H1 (cell line): ENCODE results near the gene MLYCD. TPM values are rescaled to one million over a fixed set of nuclear protein-coding genes. Genes with fewer than 3 reads are reported as not detected.

Source experiments
- CTCF ChIA-PET: fragments of 300-600 bp; sonication (Branson Sonifier 250); formaldehyde crosslinking; loops from one replicate; lab custom pipeline; 2021; ENCODE audit not compliant: partially characterized antibody; lab: Charles Lee
- POLR2A ChIA-PET: fragments of 300-600 bp; sonication (Branson Sonifier 250); formaldehyde crosslinking; loops from one replicate; lab custom pipeline; 2021; ENCODE audit warnings: inconsistent platforms; ENCODE audit not compliant: partially characterized antibody; lab: Charles Lee
- DNase-seq, 2 experiments: peaks; one replicate each; pipeline versions ENCODE4 v3.0.0 to v3.0.0-alpha.2; 2010 to 2022; ENCODE audit warnings: low spot score in 2 of 2, low read depth in 1 of 2, mixed read lengths in 1 of 2
- FAIRE-seq: peaks from 2 replicates; lab custom pipeline; 2011; peaks lifted over from hg19 to GRCh38; lab: Jason Lieb, UNC
- H2AFZ ChIP-seq: 2 replicates; pipeline ENCODE4 v1.8.1; 2012; ENCODE audit warnings: low read length, inconsistent platforms
- H2AK5ac ChIP-seq: 2 replicates; pipeline ENCODE4 v1.6.1; 2013; ENCODE audit warnings: low read depth, low read length
- H2BK120ac ChIP-seq: replicated peaks from 2 replicates; pipeline ENCODE3; 2013; ENCODE audit warnings: low read depth, low read length, inconsistent platforms
- H2BK12ac ChIP-seq: 2 replicates; pipeline ENCODE4 v1.6.1; 2013; ENCODE audit warnings: low read depth, low read length
- H2BK15ac ChIP-seq: 2 replicates; pipeline ENCODE4 v1.6.1; 2013; ENCODE audit warnings: low read length
- H2BK20ac ChIP-seq: 2 replicates; pipeline ENCODE4 v1.6.1; 2013; ENCODE audit warnings: low read length
- H2BK5ac ChIP-seq: 2 replicates; pipeline ENCODE4 v1.6.1; 2013; ENCODE audit warnings: low read depth, low read length
- H3K14ac ChIP-seq: 2 replicates; pipeline ENCODE4 v1.6.1; 2013; ENCODE audit warnings: inconsistent platforms; ENCODE audit not compliant: insufficient read length
- H3K18ac ChIP-seq: 2 replicates; pipeline ENCODE4 v1.6.1; 2013; ENCODE audit warnings: low read length; ENCODE audit errors: extremely low read depth
- H3K23ac ChIP-seq: 2 replicates; pipeline ENCODE4 v1.6.1; 2013; ENCODE audit warnings: inconsistent platforms; ENCODE audit not compliant: insufficient read length
- H3K23me2 ChIP-seq: 2 replicates; pipeline ENCODE4 v1.6.1; 2013; ENCODE audit warnings: low read depth, low read length
- H3K27ac ChIP-seq: 2 replicates; pipeline ENCODE4 v1.6.1; 2011; ENCODE audit warnings: low read depth, low read length, inconsistent platforms
- H3K27me3 ChIP-seq, 4 experiments: replicated peaks in 1 of 4; 1 replicate in 1 of 4; 2 replicates in 3 of 4; pipeline versions ENCODE4 v1.6.1 to v1.8.1; 2011 to 2013; ENCODE audit warnings: low read length in 3 of 4, mild to moderate bottlenecking in 3 of 4, inconsistent platforms in 2 of 4, mixed read lengths in 2 of 4, moderate library complexity in 1 of 4; ENCODE audit not compliant: control insufficient read depth in 3 of 4, insufficient read depth in 3 of 4; ENCODE audit errors: extremely low read depth in 1 of 4
- H3K36me3 ChIP-seq, 4 experiments: 2 replicates each; pipeline versions ENCODE4 v1.6.1 to v1.8.1; 2011 to 2013; ENCODE audit warnings: mild to moderate bottlenecking in 4 of 4, low read length in 3 of 4, moderate library complexity in 2 of 4, control low read depth in 1 of 4, inconsistent platforms in 1 of 4; ENCODE audit not compliant: insufficient read depth in 4 of 4, control insufficient read depth in 2 of 4
- H3K4ac ChIP-seq: replicated peaks from 2 replicates; pipeline ENCODE3; 2013; ENCODE audit warnings: low read length, low read depth, mixed read lengths, inconsistent platforms; ENCODE audit not compliant: insufficient read length
- H3K4me1 ChIP-seq, 4 experiments: replicated peaks in 1 of 4; 1 replicate in 1 of 4; 2 replicates in 3 of 4; pipeline versions ENCODE4 v1.6.1 to v1.8.1; 2011 to 2013; ENCODE audit warnings: low read length in 3 of 4, inconsistent platforms in 2 of 4, mixed read lengths in 1 of 4; ENCODE audit not compliant: insufficient read depth in 4 of 4, control insufficient read depth in 3 of 4
- H3K4me2 ChIP-seq, 2 experiments: 2 replicates each; pipeline versions ENCODE4 v1.6.1 to v1.8.1; 2011 to 2013; ENCODE audit warnings: low read depth in 2 of 2, low read length in 2 of 2, control low read depth in 1 of 2, inconsistent platforms in 1 of 2, mild to moderate bottlenecking in 1 of 2; ENCODE audit not compliant: insufficient read depth in 1 of 2
- H3K4me3 ChIP-seq, 4 experiments: fragments of 200-600, 300-600 bp in 1 of 4; sonication (generic), shearing (Covaris generic), sonication (Bioruptor Twin) in 1 of 4; 2 replicates each; pipeline versions ENCODE4 v1.5.1 to v1.8.1; 2011 to 2016; ENCODE audit warnings: low read length in 4 of 4, low read depth in 3 of 4, control low read depth in 2 of 4, inconsistent platforms in 2 of 4, mild to moderate bottlenecking in 2 of 4, mixed read lengths in 1 of 4, moderate library complexity in 1 of 4; ENCODE audit not compliant: insufficient read depth in 2 of 4; ENCODE audit errors: extremely low read depth in 1 of 4
- H3K56ac ChIP-seq: replicated peaks from 2 replicates; pipeline ENCODE3; 2013; ENCODE audit warnings: low read depth, mild to moderate bottlenecking, mixed read lengths, low read length, inconsistent platforms; ENCODE audit not compliant: insufficient read length
- H3K79me1 ChIP-seq: 2 replicates; pipeline ENCODE4 v1.6.1; 2013; ENCODE audit warnings: low read depth, low read length, control low read depth
- H3K79me2 ChIP-seq, 2 experiments: 2 replicates each; pipeline versions ENCODE4 v1.6.1 to v1.8.1; 2012 to 2013; ENCODE audit warnings: low read length in 2 of 2, mild to moderate bottlenecking in 2 of 2, inconsistent platforms in 1 of 2; ENCODE audit not compliant: insufficient read depth in 2 of 2, control insufficient read depth in 1 of 2
- H3K9ac ChIP-seq, 4 experiments: replicated peaks in 1 of 4; 1 replicate in 1 of 4; 2 replicates in 3 of 4; pipeline versions ENCODE4 v1.6.1 to v1.8.1; 2011 to 2013; ENCODE audit warnings: low read depth in 3 of 4, low read length in 3 of 4, control low read depth in 2 of 4, mild to moderate bottlenecking in 2 of 4, moderate library complexity in 2 of 4, inconsistent platforms in 1 of 4; ENCODE audit errors: extremely low read depth in 1 of 4
- H3K9me3 ChIP-seq, 2 experiments: 2 replicates each; pipeline versions ENCODE4 v1.6.1 to v1.8.1; 2012 to 2013; ENCODE audit warnings: mild to moderate bottlenecking in 2 of 2, moderate library complexity in 2 of 2, control low read depth in 1 of 2, inconsistent platforms in 1 of 2, low read depth in 1 of 2, low read length in 1 of 2, mixed read lengths in 1 of 2; ENCODE audit not compliant: insufficient read depth in 2 of 2
- H4K20me1 ChIP-seq, 2 experiments: replicated peaks in 1 of 2; 2 replicates each; pipeline versions ENCODE3 to v1.8.1; 2011 to 2013; ENCODE audit warnings: inconsistent platforms in 2 of 2, low read length in 2 of 2, mild to moderate bottlenecking in 1 of 2; ENCODE audit not compliant: insufficient read depth in 2 of 2, control insufficient read depth in 1 of 2
- H4K5ac ChIP-seq: 2 replicates; pipeline ENCODE4 v1.6.1; 2013; ENCODE audit warnings: low read length, low read depth, mixed read lengths, inconsistent platforms; ENCODE audit not compliant: insufficient read length
- H4K8ac ChIP-seq: 2 replicates; pipeline ENCODE4 v1.8.0; 2013; ENCODE audit warnings: mild to moderate bottlenecking, moderate library complexity, low read length, inconsistent platforms; ENCODE audit not compliant: insufficient read depth; ENCODE audit errors: extremely low read depth
- H4K91ac ChIP-seq: replicated peaks from 2 replicates; pipeline ENCODE3; 2013; ENCODE audit warnings: low read length, mixed read lengths, inconsistent platforms; ENCODE audit not compliant: insufficient read length
- CBX5 ChIP-seq: fragments of 300-800, 300-1000 bp; sonication (generic); IDR thresholded peaks from 2 replicates; pipeline ENCODE4 v1.7.1; 2016; ENCODE audit warnings: antibody characterized with exemption, low read length, low read depth
- CREB1 ChIP-seq: IDR thresholded peaks from 2 replicates; pipeline ENCODE4 v1.6.1; 2012; ENCODE audit warnings: inconsistent platforms
- CTCF ChIP-seq, 3 experiments: IDR thresholded peaks; 1 replicate in 2 of 3; 2 replicates in 1 of 3; pipeline versions ENCODE4 v1.5.1 to v1.6.1; 2011; ENCODE audit warnings: low read length in 3 of 3, mild to moderate bottlenecking in 3 of 3, inconsistent platforms in 2 of 3, low read depth in 1 of 3, moderate library complexity in 1 of 3; ENCODE audit not compliant: insufficient read depth in 1 of 3; ENCODE audit errors: control extremely low read depth in 1 of 3
- POLR2A ChIP-seq, 2 experiments: IDR thresholded peaks; 1 replicate in 1 of 2; 2 replicates in 1 of 2; pipeline ENCODE4 v1.6.1; 2011; ENCODE audit warnings: low read depth in 2 of 2, low read length in 2 of 2, mild to moderate bottlenecking in 2 of 2; ENCODE audit errors: control extremely low read depth in 1 of 2
- RAD21 ChIP-seq, 2 experiments: IDR thresholded peaks in 1 of 2; conservative IDR thresholded peaks in 1 of 2; 2 replicates each; pipeline ENCODE4 v1.6.1; 2011; ENCODE audit warnings: low read depth in 2 of 2, low read length in 2 of 2, improper control_type of control experiment in 1 of 2, inconsistent platforms in 1 of 2, mild to moderate bottlenecking in 1 of 2, moderate library complexity in 1 of 2
- SIN3A ChIP-seq, 2 experiments: IDR thresholded peaks in 1 of 2; conservative IDR thresholded peaks in 1 of 2; 2 replicates each; pipeline ENCODE4 v1.6.1; 2011 to 2012; ENCODE audit warnings: low read length in 2 of 2, improper control_type of control experiment in 1 of 2, low read depth in 1 of 2, mild to moderate bottlenecking in 1 of 2
- SIRT6 ChIP-seq: IDR thresholded peaks from one replicate; pipeline ENCODE4 v1.7.1; 2012; ENCODE audit warnings: low read length, inconsistent platforms
- SIX5 ChIP-seq: IDR thresholded peaks from 2 replicates; pipeline ENCODE4 v1.6.1; 2011; ENCODE audit warnings: mild to moderate bottlenecking, low read depth, low read length
- YY1 ChIP-seq: IDR thresholded peaks from 2 replicates; pipeline ENCODE4 v1.6.1; 2011; ENCODE audit warnings: low read depth, mild to moderate bottlenecking, low read length
- WGBS, 2 experiments: shearing (Covaris generic) in 1 of 2; methylation state at CpG; one replicate each; pipeline versions ENCODE4 v1.1.6 to v1.1.7; 2013 to 2015; ENCODE audit warnings: low lambda C conversion rate in 2 of 2, mixed read lengths in 2 of 2, inconsistent platforms in 1 of 2, low coverage in 1 of 2, missing lambda C conversion rate in 1 of 2; ENCODE audit not compliant: insufficient replicate concordance in 2 of 2, insufficient coverage in 1 of 2, insufficient read length in 1 of 2; ENCODE audit errors: extremely low coverage in 1 of 2, missing lambda C conversion rate in 1 of 2; 5-methylcytosine and 5-hydroxymethylcytosine counted together
- polyA plus RNA-seq, 7 experiments: library from polyadenylated mRNA; depleted of rRNA in 3 of 7; stranded (reverse) in 5 of 7; unstranded in 2 of 7; fragments of >200 nt in 5 of 7; fragments of 200-250 nt in 2 of 7; gene quantifications; 1 replicate in 5 of 7; 2 replicates in 1 of 7; 4 replicates in 1 of 7; pipeline versions ENCODE4 v1.2.1 to v1.2.3, GENCODE V29; 2011 to 2013; ENCODE audit warnings: missing spikeins in 2 of 7, mixed read lengths in 2 of 7
- total RNA-seq: library from RNA; stranded (reverse); fragmentation: NEBNext Ultra II Directional; extraction: Animal tissue kit (Norgen Biotek cat#: 25700); gene quantifications from 2 replicates; pipeline ENCODE4 v1.2.1, GENCODE V29; 2021

Gene MLYCD
- total and polyA plus RNA-seq, 2 of the 8 experiments (the other 6 are each of a cell fraction or from before 2014, with no cell fraction given), result 3.7 to 7.0 TPM

GRCh38 chr16:83911290-83911689 is 12.4 kb downstream of the MLYCD start:
- no peak overlapping the region for H4K5ac ChIP-seq
- H3K23me2 ChIP-seq, result no peaks in the 10 kb centered on the region
- ChIA-PET POLR2A (interaction anchor here (1.3 to 2.6 kb wide), 4 partner anchors 11 to 16 kb away, joined by 3 to 12 read pairs (median 5); no protein-coding TSS in a partner anchor), CTCF (interaction anchor here (0.8 to 5.4 kb wide), 6 partner anchors 10 to 509 kb away, joined by 3 to 26 read pairs (median 4); no protein-coding TSS in a partner anchor)
- no peak overlapping the region for H2BK5ac ChIP-seq
- H4K20me1 ChIP-seq, result peaks cover 0 to 9% of the 10 kb centered on the region in 2 experiments
- no peak overlapping the region for H3K4me3 ChIP-seq
- no peaks in the 10 kb centered on the region for H3K27me3 ChIP-seq
- no peak overlapping the region for H2BK20ac ChIP-seq
- no peak overlapping the region for H2BK15ac ChIP-seq
- no peak overlapping the region for H3K56ac ChIP-seq
- TF ChIP-seq RAD21 (IDR thresholded peaks at IDR 0.05 in 1 of 2, conservative IDR thresholded peaks at IDR 0.05 in 1 of 2; ENCODE audit: low read depth in 2 of 2, low read length in 2 of 2) (no peak), SIX5 (no peak), CREB1 (no peak), SIN3A (conservative IDR thresholded peaks at IDR 0.05 in 1 of 2, IDR thresholded peaks at IDR 0.05 in 1 of 2; ENCODE audit: low read depth in 1 of 2, low read length in 2 of 2) (no peak), CTCF (IDR thresholded peaks at IDR 0.05; ENCODE audit: control extremely low read depth in 1 of 3, insufficient read depth in 1 of 3, low read depth in 1 of 3, low read length in 3 of 3) (no peak), YY1 (no peak), POLR2A (IDR thresholded peaks at IDR 0.05; ENCODE audit: control extremely low read depth in 1 of 2, low read depth in 2 of 2, low read length in 2 of 2) (no peak), SIRT6 (no peak), CBX5 (no peak)
- no peak overlapping the region for H3K23ac ChIP-seq
- H3K36me3 ChIP-seq, result peaks cover 9 to 33% (median 14%) of the 10 kb centered on the region in 4 experiments; a peak in 7 of 8 replicates
- no peak overlapping the region for H3K27ac ChIP-seq
- no peak overlapping the region for H3K4ac ChIP-seq
- no peak overlapping the region for H2AK5ac ChIP-seq
- FAIRE-seq (no peak), DNase-seq (no peak)
- H3K9ac ChIP-seq, result no peak overlapping the region
- H3K79me1 ChIP-seq, result 0 out of 2 replicates have a peak, but pooled peaks cover 2% of the 10 kb centered on the region
- H2AFZ ChIP-seq, result no peak overlapping the region
- H3K4me2 ChIP-seq, result no peak overlapping the region
- H2BK120ac ChIP-seq, result no peak overlapping the region
- no peak overlapping the region for H3K18ac ChIP-seq
- no peak overlapping the region for H4K8ac ChIP-seq
- no peak overlapping the region for H2BK12ac ChIP-seq
- H3K4me1 ChIP-seq, result peaks cover 0 to 5% (median 2%) of the 10 kb centered on the region in 4 experiments; a peak in 4 of 7 replicates
- H4K91ac ChIP-seq, result no peak overlapping the region
- no peaks in the 10 kb centered on the region; a peak in 1 of 4 replicates for H3K79me2 ChIP-seq
- H3K14ac ChIP-seq, result no peak overlapping the region
- WGBS, 2 experiments, result 87% methylated on average over 10 of the region's 10 CpGs; no CpG with 5 or more reads in 1 of the 2 experiments
- no peaks in the 10 kb centered on the region; a peak in 1 of 4 replicates for H3K9me3 ChIP-seq
